Erythroblast (primary cell): Measurements from ENCODE around the gene RAC3.

ENCODE experiments used
- GATA1 ChIP-seq: IDR thresholded peaks from 2 replicates; pipeline ENCODE4 v1.6.1; 2011; ENCODE audit warnings: low read depth, mild to moderate bottlenecking, control low read depth, low read length, moderate library complexity
- POLR2A ChIP-seq: IDR thresholded peaks from 2 replicates; pipeline ENCODE4 v1.6.1; 2011; ENCODE audit warnings: mild to moderate bottlenecking, low read length

- no peak for TF ChIP-seq POLR2A
- no peak for TF ChIP-seq GATA1
Observed at GRCh38 chr17:82058855-82059249, 27.4 kb downstream of the RAC3 start.
